Nephron (organoid): ENCODE data around the gene BAIAP2.
"Not testable (repeated sequence)": the region's sequence is repeated elsewhere in the genome, so short reads cannot be mapped to it uniquely, and the experiment has no call there.

Experiments used
- H3K27ac Mint-ChIP-seq, 3 experiments: 2 replicates each; pipeline ENCODE4 v1.8.0; 2020; ENCODE audit warnings: mixed read lengths in 3 of 3, mild to moderate bottlenecking in 2 of 3, moderate library complexity in 1 of 3
- H3K27me3 Mint-ChIP-seq: 2 replicates; pipeline ENCODE4 v1.8.0; 2021; ENCODE audit warnings: low read depth, mild to moderate bottlenecking, moderate library complexity, mixed read lengths
- H3K36me3 Mint-ChIP-seq: 2 replicates; pipeline ENCODE4 v1.8.0; 2020; ENCODE audit warnings: low read depth, mixed read lengths
- H3K4me1 Mint-ChIP-seq: 2 replicates; pipeline ENCODE4 v1.8.0; 2020; ENCODE audit warnings: mixed read lengths
- H3K4me3 Mint-ChIP-seq, 3 experiments: 2 replicates each; pipeline ENCODE4 v1.8.0; 2020; ENCODE audit warnings: mild to moderate bottlenecking in 3 of 3, mixed read lengths in 3 of 3, moderate library complexity in 2 of 3
- H3K9me3 Mint-ChIP-seq: 2 replicates; pipeline ENCODE4 v1.8.0; 2020; ENCODE audit warnings: mixed read lengths
- TF ChIP-seq, protein P1 (sequence below), 3 experiments: fragments of 200-600 bp; sonication (generic); IDR thresholded peaks; one replicate each; pipeline ENCODE4 v1.5.0; 2021; ENCODE audit warnings: antibody characterized with exemption in 3 of 3; ENCODE audit not compliant: unreplicated experiment in 3 of 3

The BAIAP2 gene

DNA sequence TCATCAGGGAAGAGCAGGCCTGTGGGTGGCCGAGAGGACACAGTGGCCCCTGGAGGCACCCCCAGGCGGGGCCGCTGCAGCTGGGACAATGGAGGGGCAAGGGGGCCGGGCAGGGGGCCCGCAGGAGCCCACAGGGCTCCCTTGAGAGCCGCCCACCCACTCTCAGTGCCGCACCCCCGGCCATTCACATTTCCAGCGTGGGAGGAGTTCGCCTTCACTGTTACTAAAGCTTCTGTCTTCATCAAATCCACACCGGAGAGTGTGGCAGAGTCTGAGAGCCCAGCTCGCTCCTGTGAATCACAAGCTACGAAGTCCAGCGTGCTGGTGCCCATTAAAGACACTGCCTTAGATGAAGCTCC is 109.5 kb downstream of the BAIAP2 start:
- Mint-ChIP-seq H3K4me3 (no peak overlapping the region), H3K9me3 (no peaks in the 10 kb centered on the region), H3K4me1 (no peaks in the 10 kb centered on the region), H3K36me3 (no peaks in the 10 kb centered on the region), H3K27me3 (peaks cover 6% of the 10 kb centered on the region), H3K27ac (no peak overlapping the region)
- TF ChIP-seq, protein P1, sequence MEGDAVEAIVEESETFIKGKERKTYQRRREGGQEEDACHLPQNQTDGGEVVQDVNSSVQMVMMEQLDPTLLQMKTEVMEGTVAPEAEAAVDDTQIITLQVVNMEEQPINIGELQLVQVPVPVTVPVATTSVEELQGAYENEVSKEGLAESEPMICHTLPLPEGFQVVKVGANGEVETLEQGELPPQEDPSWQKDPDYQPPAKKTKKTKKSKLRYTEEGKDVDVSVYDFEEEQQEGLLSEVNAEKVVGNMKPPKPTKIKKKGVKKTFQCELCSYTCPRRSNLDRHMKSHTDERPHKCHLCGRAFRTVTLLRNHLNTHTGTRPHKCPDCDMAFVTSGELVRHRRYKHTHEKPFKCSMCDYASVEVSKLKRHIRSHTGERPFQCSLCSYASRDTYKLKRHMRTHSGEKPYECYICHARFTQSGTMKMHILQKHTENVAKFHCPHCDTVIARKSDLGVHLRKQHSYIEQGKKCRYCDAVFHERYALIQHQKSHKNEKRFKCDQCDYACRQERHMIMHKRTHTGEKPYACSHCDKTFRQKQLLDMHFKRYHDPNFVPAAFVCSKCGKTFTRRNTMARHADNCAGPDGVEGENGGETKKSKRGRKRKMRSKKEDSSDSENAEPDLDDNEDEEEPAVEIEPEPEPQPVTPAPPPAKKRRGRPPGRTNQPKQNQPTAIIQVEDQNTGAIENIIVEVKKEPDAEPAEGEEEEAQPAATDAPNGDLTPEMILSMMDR (IDR thresholded peaks at IDR 0.05; ENCODE audit: unreplicated experiment in 3 of 3) = no peak

DNA sequence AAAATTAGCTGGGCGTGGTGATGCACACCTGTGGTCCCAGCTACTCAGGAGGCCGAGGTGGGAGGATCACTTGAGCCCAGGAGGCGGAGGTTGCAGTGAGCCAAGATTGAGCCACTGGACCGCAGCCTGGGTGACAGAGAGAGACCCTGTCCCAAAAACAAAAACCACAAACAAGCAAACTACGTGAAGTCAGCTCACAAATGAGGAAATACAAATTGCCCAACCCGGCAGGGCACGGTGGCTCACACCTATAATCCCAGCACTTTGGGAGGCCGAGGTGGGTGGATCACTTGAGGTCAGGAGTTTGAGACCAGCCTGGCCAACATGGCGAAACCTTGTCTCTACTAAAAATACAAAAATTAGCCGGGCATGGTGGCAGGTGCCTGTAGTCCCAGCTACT is 111.3 kb downstream of the BAIAP2 start:
- H3K27me3 Mint-ChIP-seq, H3K4me3 Mint-ChIP-seq, H3K9me3 Mint-ChIP-seq, H3K4me1 Mint-ChIP-seq, H3K36me3 Mint-ChIP-seq, H3K27ac Mint-ChIP-seq: not testable (repeated sequence)

DNA sequence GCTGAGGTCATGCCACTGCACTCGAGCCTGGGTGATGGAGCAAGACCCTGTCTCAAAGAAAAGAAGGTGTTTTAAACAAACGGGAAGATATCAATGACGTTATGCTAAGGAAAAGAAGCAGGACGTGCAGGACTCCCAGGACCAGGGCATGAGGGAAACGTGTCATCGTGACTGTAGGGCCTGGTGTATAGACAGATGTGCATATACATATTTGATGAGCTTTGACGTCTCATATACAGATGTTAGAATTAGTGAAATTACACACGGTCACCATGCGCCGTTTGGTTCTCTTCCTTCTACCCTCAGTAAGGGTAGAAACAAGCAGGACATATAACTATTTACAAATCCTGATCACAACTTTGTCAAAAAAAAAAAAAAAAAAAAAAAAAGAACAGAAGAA is 112.8 kb downstream of the BAIAP2 start:
- no peaks in the 10 kb centered on the region for H3K9me3 Mint-ChIP-seq
- TF ChIP-seq, protein P1 (IDR thresholded peaks at IDR 0.05; ENCODE audit: unreplicated experiment in 3 of 3) = no peak
- H3K36me3 Mint-ChIP-seq = no peaks in the 10 kb centered on the region
- H3K4me1 Mint-ChIP-seq = no peaks in the 10 kb centered on the region
- no peak overlapping the region for H3K4me3 Mint-ChIP-seq
- H3K27ac Mint-ChIP-seq = no peak overlapping the region
- peaks cover 8% of the 10 kb centered on the region for H3K27me3 Mint-ChIP-seq

DNA sequence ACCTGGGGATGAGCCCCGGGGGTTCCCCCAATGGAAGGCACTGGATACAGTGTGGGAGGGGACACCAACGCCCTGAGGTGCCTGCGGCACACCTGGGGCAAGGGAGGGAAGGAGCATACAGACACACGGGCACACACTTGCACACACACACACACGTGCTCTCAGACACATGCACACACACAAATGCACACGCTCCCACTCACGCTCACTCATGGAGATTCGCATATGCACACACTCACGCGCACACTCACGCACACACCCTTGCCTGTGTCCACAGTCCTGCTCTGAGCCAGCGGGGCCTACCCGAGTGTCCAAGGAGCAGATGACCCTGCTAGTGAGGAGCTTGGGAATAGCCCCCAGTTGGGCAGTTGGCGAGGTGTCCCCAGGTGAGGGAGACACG is 113.6 kb downstream of the BAIAP2 start:
- Mint-ChIP-seq H3K27ac (no peak overlapping the region), H3K27me3 (peaks cover 8% of the 10 kb centered on the region), H3K9me3 (no peaks in the 10 kb centered on the region), H3K36me3 (no peaks in the 10 kb centered on the region), H3K4me1 (no peaks in the 10 kb centered on the region), H3K4me3 (no peak overlapping the region)
- TF ChIP-seq, protein P1 (IDR thresholded peaks at IDR 0.05; ENCODE audit: unreplicated experiment in 3 of 3) = no peak

DNA sequence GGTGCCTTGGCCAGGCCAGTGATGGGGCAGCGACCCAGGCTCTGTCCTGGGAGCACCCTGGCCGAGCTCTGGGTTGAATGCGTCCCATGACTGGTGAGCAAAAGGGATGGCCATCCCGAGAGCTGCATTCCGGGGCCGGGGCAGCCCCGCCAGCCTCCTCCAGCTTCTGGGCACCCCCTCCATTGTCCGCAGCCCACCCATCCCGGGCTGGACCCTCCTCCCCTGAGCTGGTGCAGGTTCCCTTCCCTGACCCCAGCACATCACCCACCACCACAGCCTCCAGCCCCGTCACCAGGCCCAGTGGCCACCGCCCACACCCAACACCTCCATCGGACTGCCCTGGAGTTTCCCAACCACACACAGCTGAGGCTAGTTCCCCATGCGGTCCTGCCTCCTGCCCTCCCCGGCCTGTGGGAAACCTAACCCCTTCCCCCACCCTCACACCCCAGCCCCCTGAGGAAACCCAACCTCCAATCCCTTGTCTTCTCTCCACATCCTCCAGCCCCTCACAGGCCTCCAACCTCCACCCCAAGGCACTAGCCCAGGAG is 114.1 kb downstream of the BAIAP2 start:
- Mint-ChIP-seq H3K27me3 (peaks cover 8% of the 10 kb centered on the region), H3K27ac (no peak overlapping the region), H3K4me1 (no peaks in the 10 kb centered on the region), H3K9me3 (no peaks in the 10 kb centered on the region), H3K36me3 (no peaks in the 10 kb centered on the region), H3K4me3 (no peak overlapping the region)
- TF ChIP-seq, protein P1 (IDR thresholded peaks at IDR 0.05; ENCODE audit: unreplicated experiment in 3 of 3) = no peak

DNA sequence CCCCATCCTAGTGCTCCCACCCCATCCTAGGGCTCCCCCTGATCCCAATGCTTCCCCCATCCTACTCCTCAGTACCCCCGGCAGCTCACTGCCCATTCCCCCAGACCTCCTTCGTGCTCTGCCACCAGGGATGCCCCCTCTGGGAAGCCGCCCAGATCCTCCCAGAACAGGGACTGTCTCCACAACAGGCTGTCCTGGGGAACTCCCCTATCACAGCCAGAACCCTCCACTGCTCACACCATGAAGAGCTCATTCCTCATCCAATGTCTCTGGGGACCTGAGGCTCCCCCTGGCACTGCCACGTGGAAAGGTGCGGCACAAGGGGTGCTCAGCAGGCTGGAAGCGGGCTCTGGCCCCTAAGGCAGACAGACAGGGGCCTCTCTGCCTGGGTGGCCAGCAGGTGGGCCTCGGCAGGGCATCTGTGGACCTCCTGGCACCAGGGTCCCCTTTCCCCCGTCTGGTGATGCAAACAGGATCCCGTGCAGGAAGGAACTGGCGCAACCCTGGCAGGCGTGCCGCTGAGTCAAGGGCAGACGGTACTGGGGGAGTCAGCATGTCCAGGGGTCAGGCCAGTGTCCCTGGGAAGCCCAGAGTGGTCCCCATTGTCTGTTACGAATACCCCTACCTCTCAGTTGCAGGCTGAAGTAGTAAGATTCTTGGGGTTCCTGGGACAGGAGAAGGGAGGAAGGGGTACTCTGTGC is 115.6 kb downstream of the BAIAP2 start:
- no peak overlapping the region for H3K4me3 Mint-ChIP-seq
- no peaks in the 10 kb centered on the region for H3K4me1 Mint-ChIP-seq
- H3K36me3 Mint-ChIP-seq = no peaks in the 10 kb centered on the region
- H3K27me3 Mint-ChIP-seq = peaks cover 8% of the 10 kb centered on the region
- no peak overlapping the region for H3K27ac Mint-ChIP-seq
- TF ChIP-seq, protein P1 (IDR thresholded peaks at IDR 0.05; ENCODE audit: unreplicated experiment in 3 of 3) = no peak
- H3K9me3 Mint-ChIP-seq = no peaks in the 10 kb centered on the region
